ENCODE data around the gene TMEM170B. TPM values are rescaled to one million over a fixed set of nuclear protein-coding genes. Genes with fewer than 3 reads are reported as not detected.

TMEM170B gene
- polyA plus RNA-seq, 1 donor (not counting 4 experiments of a cell fraction or from before 2014, with no cell fraction given) = 0.08 TPM

DNA sequence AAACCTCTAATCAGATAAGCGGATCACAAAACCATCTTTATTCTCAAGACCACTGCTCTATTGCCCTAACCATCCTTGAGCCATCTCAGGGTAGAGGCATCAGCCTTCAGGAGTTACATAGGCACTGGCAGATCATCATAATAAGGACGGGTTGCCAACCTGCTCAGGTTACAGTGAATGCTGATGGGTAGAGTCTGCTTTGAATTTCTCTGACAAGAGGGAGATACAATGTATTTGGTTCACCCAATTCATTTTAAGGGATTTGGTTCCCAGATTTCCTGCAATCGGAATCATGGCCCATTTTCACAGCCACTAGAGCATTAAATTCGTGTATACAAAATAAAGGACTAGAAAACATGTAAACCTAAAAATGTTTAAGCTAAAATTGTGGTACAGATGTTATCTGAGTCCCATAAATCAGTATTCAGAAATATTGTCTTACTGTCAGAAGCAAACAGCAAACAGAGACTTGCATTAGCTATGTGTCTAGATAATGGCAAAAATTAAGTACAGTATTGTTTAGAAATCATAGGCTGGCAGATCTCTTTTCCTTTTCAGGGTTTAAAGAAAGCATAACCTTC is 41.9 kb upstream of the TMEM170B start:
- TF ChIP-seq, protein P1, sequence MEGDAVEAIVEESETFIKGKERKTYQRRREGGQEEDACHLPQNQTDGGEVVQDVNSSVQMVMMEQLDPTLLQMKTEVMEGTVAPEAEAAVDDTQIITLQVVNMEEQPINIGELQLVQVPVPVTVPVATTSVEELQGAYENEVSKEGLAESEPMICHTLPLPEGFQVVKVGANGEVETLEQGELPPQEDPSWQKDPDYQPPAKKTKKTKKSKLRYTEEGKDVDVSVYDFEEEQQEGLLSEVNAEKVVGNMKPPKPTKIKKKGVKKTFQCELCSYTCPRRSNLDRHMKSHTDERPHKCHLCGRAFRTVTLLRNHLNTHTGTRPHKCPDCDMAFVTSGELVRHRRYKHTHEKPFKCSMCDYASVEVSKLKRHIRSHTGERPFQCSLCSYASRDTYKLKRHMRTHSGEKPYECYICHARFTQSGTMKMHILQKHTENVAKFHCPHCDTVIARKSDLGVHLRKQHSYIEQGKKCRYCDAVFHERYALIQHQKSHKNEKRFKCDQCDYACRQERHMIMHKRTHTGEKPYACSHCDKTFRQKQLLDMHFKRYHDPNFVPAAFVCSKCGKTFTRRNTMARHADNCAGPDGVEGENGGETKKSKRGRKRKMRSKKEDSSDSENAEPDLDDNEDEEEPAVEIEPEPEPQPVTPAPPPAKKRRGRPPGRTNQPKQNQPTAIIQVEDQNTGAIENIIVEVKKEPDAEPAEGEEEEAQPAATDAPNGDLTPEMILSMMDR (optimal IDR thresholded peaks at IDR 0.05 in 1 of 3, IDR thresholded peaks at IDR 0.05 in 1 of 3, conservative IDR thresholded peaks at IDR 0.05 in 1 of 3; ENCODE audit: extremely low read depth in 1 of 3, insufficient read depth in 2 of 3, low read length in 3 of 3) = no peak
- no peak for TF ChIP-seq EZH2 (IDR thresholded peaks at IDR 0.05; ENCODE audit: low read length)
- H3K4me3 ChIP-seq (ENCODE audit: control insufficient read depth in 2 of 3, extremely low read depth in 1 of 3, insufficient read depth in 2 of 3, low read depth in 1 of 3, low read length in 3 of 3) = no peak overlapping the region
- H3K36me3 ChIP-seq (ENCODE audit: control insufficient read depth in 2 of 2, extremely low read depth in 1 of 2, insufficient read depth in 2 of 2, low read length in 2 of 2) = no peaks in the 10 kb centered on the region
- H3K4me2 ChIP-seq (ENCODE audit: control insufficient read depth, extremely low read depth, insufficient read depth, low read depth, low read length) = no peak overlapping the region
- no peaks in the 10 kb centered on the region for H4K20me1 ChIP-seq (ENCODE audit: control insufficient read depth, extremely low read depth, insufficient read depth, low read length)
- H3K9ac ChIP-seq (ENCODE audit: control insufficient read depth, extremely low read depth, insufficient read depth, low read length) = no peak overlapping the region
- H3K9me3 ChIP-seq (ENCODE audit: control insufficient read depth, low read depth, low read length) = no peaks in the 10 kb centered on the region
- H3K9me1 ChIP-seq (ENCODE audit: control insufficient read depth, extremely low read depth, insufficient read depth, low read length) = no peaks in the 10 kb centered on the region
- H2AFZ ChIP-seq (ENCODE audit: control insufficient read depth, low read length) = no peak overlapping the region
- dilution Hi-C loops (cut with MboI; ENCODE audit: extremely low pct_ligation_motif_present, low sequenced_read_pairs) = no loop called here
- no peak for FAIRE-seq
- no peaks in the 10 kb centered on the region for H3K27me3 ChIP-seq (ENCODE audit: control insufficient read depth, extremely low read depth, insufficient read depth, low read length)
- H3K79me2 ChIP-seq (ENCODE audit: control insufficient read depth, insufficient read depth, low read length) = no peaks in the 10 kb centered on the region
- H3K4me1 ChIP-seq (ENCODE audit: control insufficient read depth, extremely low read depth, insufficient read depth, low read length) = no peaks in the 10 kb centered on the region
- H3K27ac ChIP-seq (ENCODE audit: control insufficient read depth, insufficient read depth, low read length) = no peak overlapping the region
- no peak for DNase-seq (ENCODE audit: low read depth, low spot score)

GRCh38 chr6:11496152-11497060 is 41.1 kb upstream of the TMEM170B start:
- Histone ChIP-seq H3K4me3 (ENCODE audit: control insufficient read depth in 2 of 3, extremely low read depth in 1 of 3, insufficient read depth in 2 of 3, low read depth in 1 of 3, low read length in 3 of 3) (no peak overlapping the region), H3K4me1 (ENCODE audit: control insufficient read depth, extremely low read depth, insufficient read depth, low read length) (no peaks in the 10 kb centered on the region), H3K9me1 (ENCODE audit: control insufficient read depth, extremely low read depth, insufficient read depth, low read length) (no peaks in the 10 kb centered on the region), H3K9me3 (ENCODE audit: control insufficient read depth, low read depth, low read length) (no peaks in the 10 kb centered on the region), H3K27ac (ENCODE audit: control insufficient read depth, insufficient read depth, low read length) (no peak overlapping the region), H3K4me2 (ENCODE audit: control insufficient read depth, extremely low read depth, insufficient read depth, low read depth, low read length) (no peak overlapping the region), H3K79me2 (ENCODE audit: control insufficient read depth, insufficient read depth, low read length) (no peaks in the 10 kb centered on the region), H4K20me1 (ENCODE audit: control insufficient read depth, extremely low read depth, insufficient read depth, low read length) (no peaks in the 10 kb centered on the region), H3K27me3 (ENCODE audit: control insufficient read depth, extremely low read depth, insufficient read depth, low read length) (no peaks in the 10 kb centered on the region), H3K9ac (ENCODE audit: control insufficient read depth, extremely low read depth, insufficient read depth, low read length) (no peak overlapping the region), H2AFZ (ENCODE audit: control insufficient read depth, low read length) (no peak overlapping the region), H3K36me3 (ENCODE audit: control insufficient read depth in 2 of 2, extremely low read depth in 1 of 2, insufficient read depth in 2 of 2, low read length in 2 of 2) (no peaks in the 10 kb centered on the region)
- TF ChIP-seq, protein P1 (optimal IDR thresholded peaks at IDR 0.05 in 1 of 3, IDR thresholded peaks at IDR 0.05 in 1 of 3, conservative IDR thresholded peaks at IDR 0.05 in 1 of 3; ENCODE audit: extremely low read depth in 1 of 3, insufficient read depth in 2 of 3, low read length in 3 of 3) = peak; percentile 63 to 82 (median 74)
- no peak for TF ChIP-seq EZH2 (IDR thresholded peaks at IDR 0.05; ENCODE audit: low read length)
- dilution Hi-C loops (cut with MboI; ENCODE audit: extremely low pct_ligation_motif_present, low sequenced_read_pairs) = no loop called here
- peak; percentile 15 for DNase-seq (ENCODE audit: low read depth, low spot score)
- FAIRE-seq = no peak
